WTC11 (cell line): ENCODE measurements around the gene B4GALT4.

Source experiments
- ETV6 ChIP-seq: sonication (generic); formaldehyde crosslinking; IDR thresholded peaks from 2 replicates; pipeline ENCODE4 v1.8.1; 2022; ENCODE audit warnings: mild to moderate bottlenecking, missing genetic modification reagents
- FOXK1 ChIP-seq: sonication (generic); formaldehyde crosslinking; IDR thresholded peaks from 2 replicates; pipeline ENCODE4 v1.8.0; 2022; ENCODE audit warnings: mild to moderate bottlenecking, moderate library complexity, missing genetic modification reagents
- JAZF1 ChIP-seq: fragments of 250-450 bp; sonication (Bioruptor Pico); IDR thresholded peaks from 2 replicates; pipeline ENCODE4 v1.9.0; 2021; ENCODE audit warnings: moderate library complexity, mild to moderate bottlenecking, inconsistent platforms
- NFYB ChIP-seq: sonication (generic); formaldehyde crosslinking; conservative IDR thresholded peaks from 2 replicates; pipeline ENCODE4 v1.8.0; 2022; ENCODE audit warnings: low read depth, missing genetic modification reagents
- SP1 ChIP-seq: sonication (generic); formaldehyde crosslinking; conservative IDR thresholded peaks from 2 replicates; pipeline ENCODE4 v1.8.1; 2022; ENCODE audit warnings: missing genetic modification reagents
- TP53 ChIP-seq: sonication (generic); formaldehyde crosslinking; IDR thresholded peaks from 2 replicates; pipeline ENCODE4 v1.8.1; 2023; ENCODE audit warnings: mild to moderate bottlenecking, missing genetic modification reagents
- ZBTB21 ChIP-seq: sonication (generic); formaldehyde crosslinking; IDR thresholded peaks from 2 replicates; pipeline ENCODE4 v1.8.1; 2023; ENCODE audit warnings: mild to moderate bottlenecking, missing genetic modification reagents, borderline replicate concordance
- TF ChIP-seq, protein P1 (sequence below): fragments of 200-600 bp; IDR thresholded peaks from 2 replicates; pipeline ENCODE4 v1.8.0; 2022; ENCODE audit warnings: antibody characterized with exemption
- TF ChIP-seq, protein P2 (sequence below): fragments of 250-450 bp; sonication (Bioruptor Pico); IDR thresholded peaks from 2 replicates; pipeline ENCODE4 v2.1.2; 2022; ENCODE audit warnings: mild to moderate bottlenecking, moderate library complexity
- TF ChIP-seq, protein P3 (sequence below): sonication (generic); formaldehyde crosslinking; IDR thresholded peaks from 2 replicates; pipeline ENCODE4 v1.8.1; 2022; ENCODE audit warnings: mild to moderate bottlenecking, missing genetic modification reagents, moderate library complexity, borderline replicate concordance
- TF ChIP-seq, protein P4 (sequence below): sonication (generic); formaldehyde crosslinking; IDR thresholded peaks from 2 replicates; pipeline ENCODE4 v1.8.1; 2022; ENCODE audit warnings: mild to moderate bottlenecking, moderate library complexity, missing genetic modification reagents
- TF ChIP-seq, protein P5 (sequence below): sonication (generic); formaldehyde crosslinking; IDR thresholded peaks from 2 replicates; pipeline ENCODE4 v1.8.1; 2023; ENCODE audit warnings: mild to moderate bottlenecking, missing genetic modification reagents, moderate library complexity
- TF ChIP-seq, protein P6 (sequence below): sonication (generic); formaldehyde crosslinking; IDR thresholded peaks from 2 replicates; pipeline ENCODE4 v1.8.0; 2023; ENCODE audit warnings: mild to moderate bottlenecking, missing genetic modification reagents

DNA sequence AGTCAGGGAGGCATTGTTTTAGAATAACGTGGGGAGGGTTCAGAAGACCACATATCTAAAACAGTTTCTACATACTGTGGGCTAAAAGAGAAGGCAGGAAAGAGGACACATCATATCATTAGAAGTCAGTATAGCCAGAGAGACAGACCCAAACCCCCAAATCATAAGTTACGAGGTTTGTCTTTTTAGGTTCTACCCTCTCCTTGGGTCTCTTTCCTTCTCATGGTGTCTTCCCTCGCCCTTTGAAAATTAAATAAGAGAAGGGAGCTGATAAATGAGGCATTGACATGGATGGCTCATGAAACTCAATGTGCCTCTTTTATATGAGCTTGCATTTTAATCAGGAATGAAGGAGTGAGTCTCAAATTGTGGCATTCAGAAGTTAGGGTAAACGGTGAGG, 63.9 kb downstream of the B4GALT4 start:
- TF ChIP-seq, protein P1, sequence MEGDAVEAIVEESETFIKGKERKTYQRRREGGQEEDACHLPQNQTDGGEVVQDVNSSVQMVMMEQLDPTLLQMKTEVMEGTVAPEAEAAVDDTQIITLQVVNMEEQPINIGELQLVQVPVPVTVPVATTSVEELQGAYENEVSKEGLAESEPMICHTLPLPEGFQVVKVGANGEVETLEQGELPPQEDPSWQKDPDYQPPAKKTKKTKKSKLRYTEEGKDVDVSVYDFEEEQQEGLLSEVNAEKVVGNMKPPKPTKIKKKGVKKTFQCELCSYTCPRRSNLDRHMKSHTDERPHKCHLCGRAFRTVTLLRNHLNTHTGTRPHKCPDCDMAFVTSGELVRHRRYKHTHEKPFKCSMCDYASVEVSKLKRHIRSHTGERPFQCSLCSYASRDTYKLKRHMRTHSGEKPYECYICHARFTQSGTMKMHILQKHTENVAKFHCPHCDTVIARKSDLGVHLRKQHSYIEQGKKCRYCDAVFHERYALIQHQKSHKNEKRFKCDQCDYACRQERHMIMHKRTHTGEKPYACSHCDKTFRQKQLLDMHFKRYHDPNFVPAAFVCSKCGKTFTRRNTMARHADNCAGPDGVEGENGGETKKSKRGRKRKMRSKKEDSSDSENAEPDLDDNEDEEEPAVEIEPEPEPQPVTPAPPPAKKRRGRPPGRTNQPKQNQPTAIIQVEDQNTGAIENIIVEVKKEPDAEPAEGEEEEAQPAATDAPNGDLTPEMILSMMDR: no peak
- no peak for TF ChIP-seq FOXK1 (CRISPR knock-in tag)
- TF ChIP-seq, protein P2, sequence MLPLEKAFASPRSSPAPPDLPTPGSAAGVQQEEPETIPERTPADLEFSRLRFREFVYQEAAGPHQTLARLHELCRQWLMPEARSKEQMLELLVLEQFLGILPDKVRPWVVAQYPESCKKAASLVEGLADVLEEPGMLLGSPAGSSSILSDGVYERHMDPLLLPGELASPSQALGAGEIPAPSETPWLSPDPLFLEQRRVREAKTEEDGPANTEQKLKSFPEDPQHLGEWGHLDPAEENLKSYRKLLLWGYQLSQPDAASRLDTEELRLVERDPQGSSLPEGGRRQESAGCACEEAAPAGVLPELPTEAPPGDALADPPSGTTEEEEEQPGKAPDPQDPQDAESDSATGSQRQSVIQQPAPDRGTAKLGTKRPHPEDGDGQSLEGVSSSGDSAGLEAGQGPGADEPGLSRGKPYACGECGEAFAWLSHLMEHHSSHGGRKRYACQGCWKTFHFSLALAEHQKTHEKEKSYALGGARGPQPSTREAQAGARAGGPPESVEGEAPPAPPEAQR (CRISPR knock-in tag): no peak
- TF ChIP-seq, protein P3, sequence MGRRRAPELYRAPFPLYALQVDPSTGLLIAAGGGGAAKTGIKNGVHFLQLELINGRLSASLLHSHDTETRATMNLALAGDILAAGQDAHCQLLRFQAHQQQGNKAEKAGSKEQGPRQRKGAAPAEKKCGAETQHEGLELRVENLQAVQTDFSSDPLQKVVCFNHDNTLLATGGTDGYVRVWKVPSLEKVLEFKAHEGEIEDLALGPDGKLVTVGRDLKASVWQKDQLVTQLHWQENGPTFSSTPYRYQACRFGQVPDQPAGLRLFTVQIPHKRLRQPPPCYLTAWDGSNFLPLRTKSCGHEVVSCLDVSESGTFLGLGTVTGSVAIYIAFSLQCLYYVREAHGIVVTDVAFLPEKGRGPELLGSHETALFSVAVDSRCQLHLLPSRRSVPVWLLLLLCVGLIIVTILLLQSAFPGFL (CRISPR knock-in tag): no peak
- no peak for TF ChIP-seq TP53 (CRISPR knock-in tag)
- no peak for TF ChIP-seq NFYB (CRISPR knock-in tag)
- no peak for TF ChIP-seq SP1 (CRISPR knock-in tag)
- TF ChIP-seq JAZF1: no peak
- TF ChIP-seq, protein P4, sequence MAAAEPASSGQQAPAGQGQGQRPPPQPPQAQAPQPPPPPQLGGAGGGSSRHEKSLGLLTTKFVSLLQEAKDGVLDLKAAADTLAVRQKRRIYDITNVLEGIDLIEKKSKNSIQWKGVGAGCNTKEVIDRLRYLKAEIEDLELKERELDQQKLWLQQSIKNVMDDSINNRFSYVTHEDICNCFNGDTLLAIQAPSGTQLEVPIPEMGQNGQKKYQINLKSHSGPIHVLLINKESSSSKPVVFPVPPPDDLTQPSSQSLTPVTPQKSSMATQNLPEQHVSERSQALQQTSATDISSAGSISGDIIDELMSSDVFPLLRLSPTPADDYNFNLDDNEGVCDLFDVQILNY (CRISPR knock-in tag): no peak
- TF ChIP-seq ZBTB21 (CRISPR knock-in tag): no peak
- no peak for TF ChIP-seq ETV6 (CRISPR knock-in tag)
- TF ChIP-seq, protein P5, sequence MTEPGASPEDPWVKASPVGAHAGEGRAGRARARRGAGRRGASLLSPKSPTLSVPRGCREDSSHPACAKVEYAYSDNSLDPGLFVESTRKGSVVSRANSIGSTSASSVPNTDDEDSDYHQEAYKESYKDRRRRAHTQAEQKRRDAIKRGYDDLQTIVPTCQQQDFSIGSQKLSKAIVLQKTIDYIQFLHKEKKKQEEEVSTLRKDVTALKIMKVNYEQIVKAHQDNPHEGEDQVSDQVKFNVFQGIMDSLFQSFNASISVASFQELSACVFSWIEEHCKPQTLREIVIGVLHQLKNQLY: no peak
- TF ChIP-seq, protein P6, sequence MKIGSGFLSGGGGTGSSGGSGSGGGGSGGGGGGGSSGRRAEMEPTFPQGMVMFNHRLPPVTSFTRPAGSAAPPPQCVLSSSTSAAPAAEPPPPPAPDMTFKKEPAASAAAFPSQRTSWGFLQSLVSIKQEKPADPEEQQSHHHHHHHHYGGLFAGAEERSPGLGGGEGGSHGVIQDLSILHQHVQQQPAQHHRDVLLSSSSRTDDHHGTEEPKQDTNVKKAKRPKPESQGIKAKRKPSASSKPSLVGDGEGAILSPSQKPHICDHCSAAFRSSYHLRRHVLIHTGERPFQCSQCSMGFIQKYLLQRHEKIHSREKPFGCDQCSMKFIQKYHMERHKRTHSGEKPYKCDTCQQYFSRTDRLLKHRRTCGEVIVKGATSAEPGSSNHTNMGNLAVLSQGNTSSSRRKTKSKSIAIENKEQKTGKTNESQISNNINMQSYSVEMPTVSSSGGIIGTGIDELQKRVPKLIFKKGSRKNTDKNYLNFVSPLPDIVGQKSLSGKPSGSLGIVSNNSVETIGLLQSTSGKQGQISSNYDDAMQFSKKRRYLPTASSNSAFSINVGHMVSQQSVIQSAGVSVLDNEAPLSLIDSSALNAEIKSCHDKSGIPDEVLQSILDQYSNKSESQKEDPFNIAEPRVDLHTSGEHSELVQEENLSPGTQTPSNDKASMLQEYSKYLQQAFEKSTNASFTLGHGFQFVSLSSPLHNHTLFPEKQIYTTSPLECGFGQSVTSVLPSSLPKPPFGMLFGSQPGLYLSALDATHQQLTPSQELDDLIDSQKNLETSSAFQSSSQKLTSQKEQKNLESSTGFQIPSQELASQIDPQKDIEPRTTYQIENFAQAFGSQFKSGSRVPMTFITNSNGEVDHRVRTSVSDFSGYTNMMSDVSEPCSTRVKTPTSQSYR (CRISPR knock-in tag): no peak
